ENCODE measurements around the gene OPCML. TPM values are rescaled to one million over a fixed set of nuclear protein-coding genes. Genes with fewer than 3 reads are reported as not detected.

OPCML gene
- total and polyA plus RNA-seq, 4 donors: under 0.01 to 0.01 TPM; not detected in 2

GRCh38 chr11:132475026-132475425 lies 1057.3 kb downstream of the OPCML start:
- Histone ChIP-seq H3K4me3 (ENCODE audit: low read depth in 1 of 3, low read length in 3 of 3) (no peak overlapping the region), H3K27me3 (ENCODE audit: control insufficient read depth in 4 of 4, insufficient read depth in 4 of 4, low read length in 3 of 4) (no peaks in the 10 kb centered on the region), H3K27ac (ENCODE audit: low read depth in 1 of 2, low read length in 2 of 2) (no peak overlapping the region), H3K36me3 (ENCODE audit: control insufficient read depth in 4 of 4, insufficient read depth in 3 of 4, low read depth in 1 of 4, low read length in 3 of 4) (no peaks in the 10 kb centered on the region), H3K9ac (ENCODE audit: low read depth in 1 of 2, low read length in 2 of 2) (no peak overlapping the region), H3K4me1 (ENCODE audit: control insufficient read depth in 4 of 4, insufficient read depth in 4 of 4, low read length in 3 of 4) (no peaks in the 10 kb centered on the region), H3K9me3 (ENCODE audit: control insufficient read depth in 4 of 4, low read length in 3 of 4) (peaks cover 0 to 1% (median 0%) of the 10 kb centered on the region in 4 donors)
- DNase-seq (ENCODE audit: low spot score): no peak
- WGBS: 96% methylated on average over 2 of the region's 2 CpGs
- TF ChIP-seq MAX (IDR thresholded peaks at IDR 0.05) (no peak), FOXA2 (IDR thresholded peaks at IDR 0.05) (no peak), REST (IDR thresholded peaks at IDR 0.05) (no peak), TAF1 (conservative IDR thresholded peaks at IDR 0.05) (no peak), ZBTB33 (IDR thresholded peaks at IDR 0.05) (no peak), HNF4A (conservative IDR thresholded peaks at IDR 0.05) (no peak), RXRA (IDR thresholded peaks at IDR 0.05) (no peak), GABPA (IDR thresholded peaks at IDR 0.05 in 1 of 2, conservative IDR thresholded peaks at IDR 0.05 in 1 of 2) (no peak), HNF4G (IDR thresholded peaks at IDR 0.05) (no peak), EGR1 (IDR thresholded peaks at IDR 0.05; ENCODE audit: low read depth in 2 of 2) (no peak), JUND (IDR thresholded peaks at IDR 0.05) (no peak), FOXA1 (IDR thresholded peaks at IDR 0.05) (no peak)

GRCh38 chr11:132472411-132473172 lies 1059.7 kb downstream of the OPCML start:
- Histone ChIP-seq H3K4me3 (ENCODE audit: low read depth in 1 of 3, low read length in 3 of 3) (no peak overlapping the region), H3K27ac (ENCODE audit: low read depth in 1 of 2, low read length in 2 of 2) (no peak overlapping the region), H3K36me3 (ENCODE audit: control insufficient read depth in 4 of 4, insufficient read depth in 3 of 4, low read depth in 1 of 4, low read length in 3 of 4) (no peaks in the 10 kb centered on the region), H3K9me3 (ENCODE audit: control insufficient read depth in 4 of 4, low read length in 3 of 4) (peaks cover 0 to 1% (median 0%) of the 10 kb centered on the region in 4 donors), H3K4me1 (ENCODE audit: control insufficient read depth in 4 of 4, insufficient read depth in 4 of 4, low read length in 3 of 4) (no peaks in the 10 kb centered on the region), H3K9ac (ENCODE audit: low read depth in 1 of 2, low read length in 2 of 2) (no peak overlapping the region), H3K27me3 (ENCODE audit: control insufficient read depth in 4 of 4, insufficient read depth in 4 of 4, low read length in 3 of 4) (no peaks in the 10 kb centered on the region)
- no peak for TF ChIP-seq MAX (IDR thresholded peaks at IDR 0.05)
- no peak for TF ChIP-seq TAF1 (conservative IDR thresholded peaks at IDR 0.05)
- no peak for TF ChIP-seq NR2F2 (IDR thresholded peaks at IDR 0.05)
- no peak for TF ChIP-seq RXRA (IDR thresholded peaks at IDR 0.05)
- TF ChIP-seq HNF4G (IDR thresholded peaks at IDR 0.05): no peak
- no peak for TF ChIP-seq ZBTB33 (IDR thresholded peaks at IDR 0.05)
- TF ChIP-seq HNF4A (conservative IDR thresholded peaks at IDR 0.05): no peak
- no peak for TF ChIP-seq REST (IDR thresholded peaks at IDR 0.05)
- no peak for TF ChIP-seq ATF3 (IDR thresholded peaks at IDR 0.05)
- TF ChIP-seq FOXA1 (IDR thresholded peaks at IDR 0.05): no peak
- no peak for TF ChIP-seq JUND (IDR thresholded peaks at IDR 0.05)
- no peak for TF ChIP-seq SP1 (IDR thresholded peaks at IDR 0.05)
- DNase-seq (ENCODE audit: low spot score): no peak
- 81% methylated on average over 6 of the region's 6 CpGs for WGBS
